AG04450 (cell line): ENCODE data around the gene SOD1. TPM values are rescaled to one million over a fixed set of nuclear protein-coding genes. Genes with fewer than 3 reads are reported as not detected.

ENCODE experiments used
- CTCF ChIA-PET: fragments of 300-600, 350-600 bp; formaldehyde crosslinking; extraction: SDS; loops from one replicate; lab custom pipeline; 2022; ENCODE audit warnings: antibody characterized with exemption, inconsistent platforms; lab: Charles Lee
- POLR2A ChIA-PET: fragments of 350-600 bp; formaldehyde crosslinking; extraction: SDS; loops from one replicate; lab custom pipeline; 2021; ENCODE audit warnings: antibody characterized with exemption, inconsistent platforms; lab: Yijun Ruan, JAX
- DNase-seq: peaks from one replicate; pipeline ENCODE4 v3.0.0-alpha.2; 2011; ENCODE audit warnings: low read depth, low spot score
- H3K27ac ChIP-seq: one replicate; pipeline ENCODE4 v1.5.1; 2012; ENCODE audit warnings: low read depth, low read length, control low read depth
- H3K27me3 ChIP-seq: one replicate; pipeline ENCODE4 v1.6.0; 2012; ENCODE audit warnings: low read length; ENCODE audit not compliant: control insufficient read depth, insufficient read depth
- H3K4me3 ChIP-seq: 2 replicates; pipeline ENCODE4 v1.5.1; 2011; ENCODE audit warnings: mild to moderate bottlenecking, low read depth, low read length, control low read depth
- H3K9me3 ChIP-seq: 2 replicates; pipeline ENCODE4 v1.5.1; 2012; ENCODE audit warnings: low read length; ENCODE audit not compliant: control insufficient read depth, insufficient read depth
- polyA plus RNA-seq: library from polyadenylated mRNA; depleted of rRNA; stranded (reverse); fragments of >200 nt; gene quantifications from 2 replicates; pipeline ENCODE4 v1.2.3, GENCODE V29; 2011
- TF ChIP-seq, protein P1 (sequence below): IDR thresholded peaks from 2 replicates; pipeline ENCODE4 v1.5.1; 2011; ENCODE audit warnings: low read depth, low read length, control low read depth, inconsistent platforms

The SOD1 gene
- polyA plus RNA-seq, 1 experiment: 433 TPM

DNA sequence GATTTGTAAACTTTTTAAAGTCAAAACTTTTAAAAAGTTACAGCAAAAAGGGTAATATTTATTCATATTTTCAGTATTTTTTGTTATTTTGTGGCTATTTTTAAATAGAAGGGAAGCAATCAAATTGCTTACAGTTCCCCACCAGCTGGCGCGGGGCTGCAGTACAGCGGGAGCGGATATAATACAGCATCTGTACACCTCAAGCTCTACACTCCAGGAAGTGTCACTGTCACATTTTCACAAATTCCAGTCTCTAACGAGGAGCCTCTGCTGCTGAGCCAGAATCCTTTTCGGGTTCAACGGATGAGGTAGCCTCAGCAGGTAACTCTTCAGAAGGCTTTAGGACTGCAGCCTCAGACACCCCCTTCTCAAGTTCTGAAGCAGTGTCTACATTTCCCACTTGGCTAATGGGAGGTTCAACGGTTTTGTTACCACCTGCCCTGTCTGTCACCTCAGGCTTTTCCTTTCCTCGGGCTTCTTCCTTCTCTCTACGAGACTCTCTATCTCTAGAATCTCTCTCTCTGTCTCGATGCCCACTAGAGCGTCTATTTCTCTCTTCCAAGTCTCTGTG is 11.7 kb downstream of the SOD1 start:
- TF ChIP-seq, protein P1, sequence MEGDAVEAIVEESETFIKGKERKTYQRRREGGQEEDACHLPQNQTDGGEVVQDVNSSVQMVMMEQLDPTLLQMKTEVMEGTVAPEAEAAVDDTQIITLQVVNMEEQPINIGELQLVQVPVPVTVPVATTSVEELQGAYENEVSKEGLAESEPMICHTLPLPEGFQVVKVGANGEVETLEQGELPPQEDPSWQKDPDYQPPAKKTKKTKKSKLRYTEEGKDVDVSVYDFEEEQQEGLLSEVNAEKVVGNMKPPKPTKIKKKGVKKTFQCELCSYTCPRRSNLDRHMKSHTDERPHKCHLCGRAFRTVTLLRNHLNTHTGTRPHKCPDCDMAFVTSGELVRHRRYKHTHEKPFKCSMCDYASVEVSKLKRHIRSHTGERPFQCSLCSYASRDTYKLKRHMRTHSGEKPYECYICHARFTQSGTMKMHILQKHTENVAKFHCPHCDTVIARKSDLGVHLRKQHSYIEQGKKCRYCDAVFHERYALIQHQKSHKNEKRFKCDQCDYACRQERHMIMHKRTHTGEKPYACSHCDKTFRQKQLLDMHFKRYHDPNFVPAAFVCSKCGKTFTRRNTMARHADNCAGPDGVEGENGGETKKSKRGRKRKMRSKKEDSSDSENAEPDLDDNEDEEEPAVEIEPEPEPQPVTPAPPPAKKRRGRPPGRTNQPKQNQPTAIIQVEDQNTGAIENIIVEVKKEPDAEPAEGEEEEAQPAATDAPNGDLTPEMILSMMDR: no peak
- no peaks in the 10 kb centered on the region for H3K9me3 ChIP-seq
- no peak overlapping the region for H3K4me3 ChIP-seq
- no peak for DNase-seq
- ChIA-PET CTCF (no interaction called here), POLR2A (interaction anchor here (0.7 kb wide), 1 partner anchor 143 kb away, joined by 8 read pairs; no protein-coding TSS in a partner anchor)
- H3K27me3 ChIP-seq: no peaks in the 10 kb centered on the region
- no peak overlapping the region for H3K27ac ChIP-seq

- TF ChIP-seq, protein P1: no peak
- CTCF ChIA-PET: no interaction called here
- POLR2A ChIA-PET: no interaction called here
- Histone ChIP-seq H3K9me3 (no peaks in the 10 kb centered on the region), H3K27me3 (no peaks in the 10 kb centered on the region), H3K4me3 (no peak overlapping the region), H3K27ac (no peak overlapping the region)
- no peak for DNase-seq
Measured at GRCh38 chr21:31671931-31672330, 12.4 kb downstream of the SOD1 start.

DNA sequence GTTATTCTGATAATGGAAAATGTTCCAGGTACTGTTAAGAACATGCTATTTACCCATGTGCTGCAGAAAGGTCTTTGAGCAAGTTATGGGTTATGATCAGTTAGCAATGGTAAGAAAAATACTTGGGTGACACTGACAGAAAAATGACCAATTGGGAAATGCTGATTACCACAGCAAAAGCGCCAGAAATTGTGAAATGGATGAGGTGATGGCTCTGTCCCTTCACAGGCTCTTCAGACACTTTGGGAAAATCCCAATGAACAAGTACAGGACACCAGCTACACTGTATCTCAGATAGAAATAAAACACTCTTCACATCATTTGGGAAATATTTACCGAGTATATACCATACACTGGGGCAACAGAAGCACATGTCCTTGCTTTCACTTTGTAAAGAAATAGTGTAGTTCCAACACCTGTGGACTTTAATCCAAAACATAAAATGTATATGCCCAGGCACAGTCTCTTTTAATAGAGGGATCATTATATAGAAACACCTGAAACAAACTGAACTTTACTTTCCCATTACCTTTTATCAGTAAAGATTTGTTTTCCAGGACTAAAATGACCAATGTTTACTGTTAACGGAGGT is 13.9 kb downstream of the SOD1 start:
- CTCF ChIA-PET: no interaction called here
- no peak overlapping the region for H3K27ac ChIP-seq
- no peak for DNase-seq
- no peaks in the 10 kb centered on the region for H3K27me3 ChIP-seq
- POLR2A ChIA-PET: no interaction called here
- no peak overlapping the region for H3K4me3 ChIP-seq
- H3K9me3 ChIP-seq: no peaks in the 10 kb centered on the region
- TF ChIP-seq, protein P1: no peak

DNA sequence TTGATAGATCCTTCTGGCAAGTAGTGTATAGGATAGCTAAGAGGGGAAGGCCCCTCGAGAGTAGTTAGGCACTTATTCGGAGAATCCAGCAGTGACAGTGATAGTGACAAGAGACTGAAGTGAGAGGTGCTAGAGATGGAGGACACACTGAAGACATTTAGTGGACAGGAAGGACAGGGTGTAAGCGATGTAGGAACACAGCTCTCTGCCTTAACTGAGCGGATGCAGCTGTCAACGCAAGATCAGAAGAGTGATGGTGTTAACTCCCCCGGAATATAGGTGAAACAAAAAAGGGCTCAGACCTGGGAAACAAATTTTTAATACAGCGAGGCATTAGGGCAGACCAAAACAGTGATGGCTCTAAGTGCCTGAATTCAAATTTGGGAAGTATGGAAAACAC is 15.8 kb downstream of the SOD1 start:
- DNase-seq: no peak
- H3K4me3 ChIP-seq: no peak overlapping the region
- ChIA-PET POLR2A (interaction anchor here (0.5 kb wide), 1 partner anchor 11 kb away, joined by 3 read pairs; no protein-coding TSS in a partner anchor), CTCF (no interaction called here)
- H3K27me3 ChIP-seq: no peaks in the 10 kb centered on the region
- no peaks in the 10 kb centered on the region for H3K9me3 ChIP-seq
- no peak overlapping the region for H3K27ac ChIP-seq
- TF ChIP-seq, protein P1: no peak

DNA sequence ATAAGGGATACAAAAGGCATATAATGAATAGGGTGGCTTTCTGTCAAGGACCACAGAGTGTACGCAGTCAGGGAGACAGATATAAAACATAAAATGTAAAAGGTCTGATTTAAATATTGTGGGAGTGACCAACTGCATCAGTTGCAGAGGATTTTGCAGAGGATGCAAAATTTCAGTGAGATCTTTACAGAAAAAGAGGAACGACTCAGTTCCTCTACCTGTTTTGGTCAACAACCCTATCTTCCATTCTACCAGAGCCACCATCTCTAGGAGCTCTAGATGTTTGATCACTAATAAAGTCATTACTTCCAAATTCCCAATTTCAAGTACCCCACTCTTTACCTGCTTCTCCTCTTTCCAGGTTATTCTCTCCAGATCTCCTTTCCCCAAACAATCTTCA is 16.5 kb downstream of the SOD1 start:
- TF ChIP-seq, protein P1: no peak
- no peak for DNase-seq
- ChIA-PET POLR2A (no interaction called here), CTCF (no interaction called here)
- H3K4me3 ChIP-seq: no peak overlapping the region
- H3K27ac ChIP-seq: no peak overlapping the region
- H3K9me3 ChIP-seq: no peaks in the 10 kb centered on the region
- no peaks in the 10 kb centered on the region for H3K27me3 ChIP-seq
